ENCODE data around the gene MTRF1.
"Not testable (repeated sequence)": the region's sequence is repeated elsewhere in the genome, so short reads cannot be mapped to it uniquely, and the experiment has no call there.

MTRF1 gene

DNA sequence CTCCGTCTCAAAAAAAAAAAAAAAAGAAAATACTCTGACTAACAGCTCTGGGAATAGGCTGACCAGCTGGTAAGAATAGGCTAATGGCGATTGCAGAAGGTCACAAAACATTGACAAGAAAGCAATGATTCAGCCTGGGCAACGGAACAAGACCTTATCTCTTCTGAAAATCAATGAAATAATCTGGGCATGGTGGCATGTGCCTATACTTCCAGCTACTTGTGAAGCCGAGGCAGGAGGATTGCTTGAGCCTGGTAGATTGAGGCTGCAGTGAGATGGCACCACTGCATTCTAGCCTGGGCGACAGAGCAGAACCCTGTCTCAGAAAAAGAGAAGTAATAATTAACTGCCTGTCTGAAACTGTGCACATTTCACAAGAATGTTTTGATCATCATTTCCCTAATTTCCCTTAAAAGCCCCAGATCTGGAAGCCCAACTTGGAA, 18.8 kb upstream of the MTRF1 start:
- no peak for DNase-seq (ENCODE audit: low read depth)

DNA sequence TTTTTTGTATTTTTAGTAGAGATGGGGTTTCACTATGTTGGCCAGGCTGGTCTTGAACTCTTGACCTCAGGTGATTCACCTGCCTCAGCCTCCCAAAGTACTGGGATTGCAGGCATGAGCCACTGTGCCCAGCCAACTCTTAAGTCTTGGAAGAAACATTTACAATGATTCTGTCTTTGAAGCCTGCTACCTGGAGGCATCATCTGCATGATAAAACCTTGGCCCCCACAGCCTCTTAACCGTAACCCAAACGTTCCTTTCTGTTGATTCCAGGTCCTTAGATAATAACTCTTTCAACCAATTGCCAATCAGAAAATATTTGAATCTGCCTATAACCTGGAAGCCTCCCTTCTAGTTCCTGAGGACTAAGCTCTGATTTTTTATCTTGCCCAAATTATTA, 15.8 kb upstream of the MTRF1 start:
- DNase-seq (ENCODE audit: low read depth), result not testable (repeated sequence)

DNA sequence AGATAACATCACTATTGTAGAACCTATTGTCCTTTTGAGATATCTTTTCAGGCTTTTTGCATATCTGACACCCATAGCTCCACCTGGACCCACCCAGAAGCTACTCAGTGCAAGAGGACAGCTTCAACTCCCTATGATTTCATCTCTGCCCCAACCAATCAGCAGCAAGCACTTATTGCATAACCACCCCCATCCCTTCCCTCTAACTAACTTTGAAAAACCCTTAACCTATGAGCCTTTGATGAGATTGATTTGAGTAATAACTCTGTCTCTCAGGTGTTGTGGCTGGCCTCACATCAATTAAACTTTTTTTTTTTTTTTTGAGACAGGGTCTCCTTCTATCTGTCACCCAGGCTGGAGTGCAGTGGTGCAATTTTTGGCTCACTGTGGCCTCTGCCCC, 13.4 kb upstream of the MTRF1 start:
- DNase-seq (ENCODE audit: low read depth), result no peak

DNA sequence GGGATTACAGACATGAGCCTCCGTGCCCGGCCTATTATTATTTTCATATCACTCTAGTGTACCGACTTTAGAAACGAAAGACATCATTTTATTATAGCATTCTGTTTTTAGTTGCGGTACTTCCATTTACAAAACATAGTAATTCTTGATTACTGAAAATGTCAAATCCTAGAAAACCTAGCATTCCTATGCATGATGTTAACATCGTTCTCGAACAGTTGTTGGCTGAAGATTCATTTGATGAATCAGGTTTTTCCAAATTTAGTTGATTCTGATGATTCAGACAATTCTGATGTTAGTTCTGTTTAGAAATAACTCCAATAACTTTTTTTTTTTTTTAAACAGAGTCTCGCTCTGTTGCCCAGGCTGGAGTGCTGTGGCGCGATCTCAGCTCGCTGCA, 11.5 kb upstream of the MTRF1 start:
- no peak for DNase-seq (ENCODE audit: low read depth)

DNA sequence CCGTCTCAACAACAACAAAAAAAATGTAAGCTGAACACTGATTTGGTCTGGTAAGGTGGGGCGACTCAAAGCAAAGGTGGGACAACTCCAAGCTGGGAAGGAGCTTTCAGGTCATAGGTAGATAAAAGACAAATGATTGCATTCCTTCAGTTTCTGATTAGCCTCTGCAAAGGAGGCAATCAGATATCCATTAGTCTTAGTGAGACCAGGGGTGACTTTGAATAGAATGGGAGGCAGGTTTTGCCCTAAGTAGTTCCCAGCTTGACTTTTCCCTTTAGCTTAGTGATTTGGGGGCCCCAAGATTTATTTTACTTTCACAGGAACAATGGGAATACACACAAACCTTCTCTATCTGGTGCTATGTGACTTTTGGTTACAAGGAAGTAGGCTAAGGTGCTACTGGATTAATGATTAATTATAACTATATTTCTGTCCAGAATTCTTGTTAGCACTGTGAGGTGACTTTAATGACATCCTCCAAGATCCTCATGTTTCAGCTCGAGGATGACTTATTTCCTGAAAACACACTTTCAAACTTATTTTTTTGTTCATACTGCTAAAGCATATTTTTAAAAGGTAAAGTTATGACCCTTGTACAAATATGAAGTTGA, 10.6 kb upstream of the MTRF1 start:
- no peak for DNase-seq (ENCODE audit: low read depth)

DNA sequence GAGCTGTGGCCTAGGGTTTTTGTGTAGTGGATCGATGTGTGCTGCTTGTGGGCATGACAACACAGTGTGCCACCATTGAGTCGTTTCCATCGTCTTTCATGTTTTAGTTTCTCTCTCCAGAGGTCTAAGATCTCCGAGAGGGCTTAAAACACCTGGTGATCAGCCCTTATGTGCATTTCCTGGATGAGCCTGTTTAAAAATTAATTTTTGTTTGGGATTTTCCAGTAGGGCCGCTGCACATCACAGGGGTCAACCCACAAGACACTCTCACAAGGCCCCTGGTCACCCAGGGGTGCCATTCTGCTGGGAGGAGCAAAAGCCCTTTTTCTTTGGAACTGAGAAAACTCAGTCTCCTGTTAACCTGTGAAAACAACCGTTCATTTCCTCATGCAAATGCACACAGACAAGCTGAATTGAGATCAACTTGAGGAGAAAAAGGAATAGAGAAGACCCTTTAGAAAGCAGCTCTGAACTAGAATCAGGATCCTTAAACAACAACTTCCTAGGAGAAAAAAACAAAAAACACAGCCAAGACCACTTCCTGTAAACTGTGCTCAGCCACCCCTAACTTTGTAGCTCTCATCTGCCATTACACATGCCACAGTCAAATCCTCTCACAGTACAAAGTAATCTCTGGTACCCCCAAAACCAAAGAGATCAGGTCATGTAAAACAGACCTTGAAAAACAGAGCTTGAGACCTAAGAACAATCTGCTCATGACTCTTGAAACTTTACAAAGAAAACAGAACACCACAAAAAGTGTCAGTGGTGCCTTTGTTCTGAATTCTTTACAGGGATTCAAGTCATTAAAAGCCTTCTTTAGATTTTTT, 8.3 kb upstream of the MTRF1 start:
- no peak for DNase-seq (ENCODE audit: low read depth)

DNA sequence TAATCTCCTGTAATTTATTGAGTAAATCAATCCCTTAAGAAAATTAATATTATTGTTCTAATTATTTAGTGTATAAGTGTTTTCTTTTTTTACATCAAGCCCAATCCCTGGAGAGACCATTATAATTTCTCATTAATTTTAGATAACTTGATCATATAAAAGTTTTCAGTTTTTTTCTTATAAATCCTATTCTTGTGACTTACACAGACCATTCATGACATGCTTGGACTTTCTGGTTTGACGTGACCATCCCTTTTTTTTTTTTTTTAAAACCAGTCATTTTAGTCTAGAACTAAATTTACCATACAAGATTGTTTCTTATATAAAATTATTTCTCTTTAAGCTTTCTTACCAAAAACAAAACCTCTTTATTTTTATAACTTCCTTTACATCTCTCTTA, 5.4 kb upstream of the MTRF1 start:
- DNase-seq (ENCODE audit: low read depth), result no peak

DNA sequence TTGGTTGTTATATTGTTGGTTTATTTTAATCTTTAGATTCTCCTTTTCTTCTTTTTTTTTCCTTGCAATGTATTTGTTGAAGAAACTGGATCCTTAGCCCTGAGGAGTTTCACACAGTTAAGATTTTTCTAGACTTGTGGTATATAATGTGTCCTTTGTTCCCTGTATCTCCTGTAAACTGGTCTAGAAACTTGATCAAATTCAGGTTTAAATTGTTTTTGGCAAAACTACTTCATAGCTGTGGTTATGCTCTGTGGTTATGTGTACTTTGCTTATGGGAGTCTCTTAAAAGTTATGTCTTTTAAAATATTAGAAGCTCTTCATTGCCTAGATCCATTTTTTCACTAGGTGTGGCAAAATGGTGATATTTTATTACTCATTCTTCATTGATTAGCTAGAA, 3.7 kb upstream of the MTRF1 start:
- no peak for DNase-seq (ENCODE audit: low read depth)

DNA sequence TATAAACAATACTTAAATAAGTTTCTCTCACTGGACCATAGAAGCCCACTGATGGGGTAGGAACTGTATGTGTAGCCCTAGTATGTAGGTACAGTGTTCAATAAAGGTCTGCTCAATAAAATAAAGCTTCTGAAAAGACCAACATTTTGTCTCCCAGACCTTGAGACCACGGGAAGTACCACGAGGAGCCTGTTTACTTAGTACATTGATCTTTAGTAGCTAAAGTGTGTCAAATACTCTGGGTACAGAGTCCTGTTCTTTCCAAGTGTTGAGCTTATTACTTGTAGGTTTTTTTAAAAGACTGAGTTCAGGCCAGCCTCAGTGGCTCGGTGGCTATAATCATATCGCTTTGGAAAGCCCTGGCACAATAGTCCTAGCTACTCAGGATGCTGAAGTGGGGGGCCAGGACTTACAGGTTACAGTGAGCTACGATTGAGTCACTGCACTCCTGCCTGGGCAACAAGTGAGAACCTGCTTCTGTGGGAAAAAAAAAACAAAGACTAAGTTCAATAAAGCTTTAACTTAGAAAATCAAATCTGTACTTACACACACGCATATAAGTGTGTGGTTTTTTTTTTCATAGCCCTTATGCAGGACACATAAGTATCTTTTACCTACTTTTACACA, 3.4 kb downstream of the MTRF1 start:
- no peak for DNase-seq (ENCODE audit: low read depth)

DNA sequence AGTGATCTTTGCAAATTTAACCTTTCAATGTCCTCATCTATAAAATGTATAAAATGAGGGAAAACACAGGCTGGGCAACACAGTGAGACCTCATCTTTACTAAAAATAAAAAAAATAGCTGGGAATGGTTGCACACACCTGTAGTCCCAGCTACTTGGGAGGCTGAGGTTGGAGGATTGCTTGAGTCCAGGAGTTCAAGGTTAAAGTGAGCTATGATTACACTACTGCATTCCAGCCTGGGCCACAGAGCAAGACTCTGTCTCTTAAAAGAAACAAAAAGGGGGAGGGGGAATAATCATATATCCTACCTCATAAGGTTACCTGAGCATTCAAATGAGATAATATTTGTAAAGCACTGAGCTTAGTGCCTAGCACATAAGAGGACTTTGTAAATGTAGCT, 5.8 kb downstream of the MTRF1 start:
- no peak for DNase-seq (ENCODE audit: low read depth)

DNA sequence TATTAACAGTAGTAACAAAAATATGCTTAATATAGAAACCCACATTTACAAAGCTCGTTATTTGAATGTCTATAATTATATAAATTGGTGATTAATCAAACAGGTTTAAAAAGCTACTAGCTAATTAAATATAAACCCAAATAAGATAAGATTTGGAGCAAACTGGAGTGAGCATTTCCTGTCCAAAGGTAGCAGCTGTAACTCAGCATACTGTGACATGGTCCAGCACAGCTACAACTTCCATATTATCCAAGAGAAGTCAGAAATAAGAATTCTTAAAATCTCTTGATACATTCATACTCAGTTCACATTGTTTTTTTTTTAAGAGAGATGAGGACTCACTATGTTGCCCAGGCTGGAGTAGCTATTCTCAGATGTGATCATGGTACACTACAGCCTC, 8.5 kb downstream of the MTRF1 start:
- DNase-seq (ENCODE audit: low read depth), result no peak

DNA sequence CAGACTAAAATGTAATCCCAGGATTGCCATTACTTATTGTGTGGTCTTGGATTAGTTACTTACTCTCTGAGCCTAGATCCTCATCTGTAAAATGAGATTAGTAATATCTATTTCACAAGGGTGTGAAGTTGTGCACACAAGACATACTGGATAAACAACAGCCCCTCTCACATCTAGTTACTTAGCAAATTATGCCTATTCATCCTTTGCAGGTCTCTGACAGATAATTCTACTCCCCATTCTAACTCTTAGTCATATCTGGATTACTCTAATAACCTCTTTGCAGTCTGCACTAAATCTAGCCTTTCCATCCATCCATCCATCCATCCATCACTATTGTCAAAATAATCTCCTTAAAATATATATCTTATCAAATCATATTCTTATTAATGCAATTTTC, 12.4 kb downstream of the MTRF1 start:
- DNase-seq (ENCODE audit: low read depth), result no peak

DNA sequence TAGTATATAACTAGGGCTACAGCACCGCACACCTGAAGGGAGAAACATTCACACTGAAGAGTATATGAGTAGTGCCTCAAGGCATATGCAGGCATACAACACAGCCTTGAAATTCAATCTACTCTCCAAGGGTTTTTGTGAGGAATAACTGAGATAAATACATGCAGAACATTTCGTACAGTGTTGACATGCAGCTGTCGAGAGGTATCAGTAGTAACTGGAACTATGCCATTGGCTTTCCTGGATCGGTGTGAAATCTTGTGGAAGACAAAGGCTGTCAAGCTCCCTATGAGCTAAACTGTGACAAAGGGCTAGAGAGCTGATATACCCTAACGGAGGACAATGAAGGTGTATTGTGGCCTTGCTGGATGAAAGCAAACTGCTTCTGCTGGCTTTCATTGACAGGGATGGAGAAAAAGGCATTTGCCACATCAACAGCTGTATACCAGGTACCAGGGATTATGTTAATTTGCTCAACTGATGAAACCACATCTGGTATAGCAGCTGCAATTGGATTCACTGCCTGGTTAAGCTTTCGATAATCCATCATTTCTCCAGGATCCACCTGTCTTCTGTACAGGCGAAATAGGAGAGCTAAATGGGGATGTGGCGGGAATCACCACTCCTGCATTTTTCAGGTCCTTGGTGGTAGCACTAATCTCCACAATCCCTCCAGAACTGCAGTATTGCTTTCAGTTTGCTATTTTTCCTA, 16.3 kb downstream of the MTRF1 start:
- DNase-seq (ENCODE audit: low read depth), result no peak

DNA sequence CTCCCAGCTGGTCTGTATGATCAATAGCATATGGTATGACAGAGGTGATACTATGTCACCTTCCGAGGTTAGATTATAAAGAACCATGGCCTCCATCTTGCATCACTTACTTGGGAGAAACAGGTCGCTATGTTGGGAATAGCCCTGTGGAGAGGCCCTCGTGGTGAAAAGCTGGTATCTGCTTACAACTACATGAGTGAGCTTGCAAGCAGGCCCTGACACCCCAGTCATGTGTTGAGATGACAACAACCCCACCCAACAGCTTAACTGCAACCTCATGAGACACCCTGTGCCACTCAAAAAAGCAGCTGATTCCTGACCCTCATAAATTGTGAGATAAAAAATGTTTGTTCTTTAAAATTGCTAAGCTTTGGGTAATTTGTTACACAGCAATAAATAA, 18.8 kb downstream of the MTRF1 start:
- DNase-seq (ENCODE audit: low read depth), result no peak

DNA sequence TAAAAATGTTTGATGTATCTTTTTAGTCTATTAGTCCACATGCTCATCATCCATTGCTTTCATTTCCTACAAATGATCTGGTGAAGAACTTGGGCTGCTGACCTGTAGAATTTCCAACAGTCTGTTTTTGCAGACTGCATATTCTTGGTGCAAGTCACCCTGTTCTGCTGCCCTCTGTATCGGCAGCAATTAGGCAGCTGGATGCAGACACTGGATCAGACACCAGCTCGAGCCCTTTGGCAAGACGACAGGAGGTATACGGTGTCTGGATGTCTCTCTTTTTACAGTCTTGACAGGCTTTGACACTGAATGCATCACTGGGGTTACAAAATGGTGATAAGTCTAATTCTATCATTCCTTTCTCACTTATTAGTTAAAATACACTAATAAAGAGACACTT, 21.8 kb downstream of the MTRF1 start:
- no peak for DNase-seq (ENCODE audit: low read depth)

DNA sequence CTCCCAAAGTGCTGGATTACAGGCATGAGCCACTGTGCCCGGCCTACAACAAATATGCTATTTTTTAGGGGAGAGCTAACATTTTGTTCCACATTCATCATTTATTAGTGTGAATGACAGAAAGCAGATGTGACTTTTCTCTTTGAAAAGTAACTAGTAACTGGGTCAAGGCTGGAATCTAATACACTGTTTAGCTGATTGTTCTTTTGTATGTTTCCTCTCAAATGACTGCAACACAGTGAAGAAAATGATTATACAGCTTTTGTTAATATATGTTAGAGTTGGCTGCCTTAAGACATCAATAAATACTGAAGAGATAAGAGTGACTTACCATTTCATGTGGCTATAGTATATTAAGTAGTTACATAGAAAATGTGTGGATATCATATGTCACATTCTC, 27.0 kb downstream of the MTRF1 start:
- no peak for DNase-seq (ENCODE audit: low read depth)

DNA sequence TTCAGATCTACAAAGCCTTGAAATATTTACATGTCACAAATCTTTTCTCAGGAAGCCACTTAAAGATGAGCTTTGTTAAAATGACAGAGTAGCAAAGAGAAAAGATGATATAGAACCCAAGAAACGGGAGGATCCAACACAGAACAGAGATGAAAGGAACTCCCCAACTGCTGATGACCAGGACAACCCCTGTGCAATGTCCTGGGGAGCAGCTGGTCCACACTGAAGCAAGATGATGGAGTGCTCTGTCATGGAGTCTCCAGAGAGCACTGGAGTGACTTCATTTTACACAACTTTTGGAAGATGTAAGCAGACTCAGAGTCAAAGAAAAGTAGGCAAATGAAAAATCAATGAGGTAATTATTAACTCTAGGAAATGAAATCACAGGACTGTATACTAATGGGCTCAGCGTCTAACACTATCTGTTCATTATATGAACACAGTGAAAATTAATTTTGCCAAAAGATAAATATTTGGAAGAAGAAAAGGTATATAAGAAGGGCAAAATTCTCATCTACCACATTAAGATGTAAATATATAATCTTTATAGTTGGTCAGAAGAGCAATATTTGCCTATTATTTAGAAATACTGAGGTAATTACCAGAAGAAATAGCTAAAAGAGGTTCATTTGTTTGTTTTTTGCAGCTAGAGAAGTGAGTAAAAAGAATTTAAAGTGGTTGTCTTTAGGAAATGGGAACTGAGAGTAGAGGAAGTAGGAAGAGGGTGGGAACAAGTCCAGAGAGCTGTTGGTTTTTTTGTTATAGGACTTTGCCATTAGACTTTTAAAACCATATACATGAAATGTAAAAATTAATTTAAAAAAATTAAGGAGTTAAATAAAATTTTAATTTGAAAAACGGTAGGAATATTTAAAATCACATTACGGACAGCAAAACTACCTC, 30.5 kb downstream of the MTRF1 start:
- no peak for DNase-seq (ENCODE audit: low read depth)

DNA sequence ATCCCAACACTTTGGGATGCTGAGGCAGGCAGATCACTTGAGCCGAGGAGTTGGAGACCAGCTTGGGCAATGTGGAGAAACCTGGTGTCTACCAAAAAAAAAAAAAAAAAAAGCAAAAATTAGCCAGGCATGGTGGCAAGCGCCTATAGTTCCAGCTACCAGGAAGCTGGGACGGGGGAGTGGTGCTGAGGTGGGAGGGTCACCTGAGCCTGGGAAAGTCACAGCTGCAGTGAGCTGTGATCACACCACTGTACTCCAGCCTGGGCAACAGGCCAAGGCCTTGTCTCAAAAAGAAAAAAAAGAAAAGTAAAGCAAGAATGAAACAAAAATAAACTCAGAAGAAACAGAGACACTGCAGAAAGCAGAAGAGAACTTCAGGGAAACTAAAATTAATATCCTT, 31.6 kb downstream of the MTRF1 start:
- no peak for DNase-seq (ENCODE audit: low read depth)

DNA sequence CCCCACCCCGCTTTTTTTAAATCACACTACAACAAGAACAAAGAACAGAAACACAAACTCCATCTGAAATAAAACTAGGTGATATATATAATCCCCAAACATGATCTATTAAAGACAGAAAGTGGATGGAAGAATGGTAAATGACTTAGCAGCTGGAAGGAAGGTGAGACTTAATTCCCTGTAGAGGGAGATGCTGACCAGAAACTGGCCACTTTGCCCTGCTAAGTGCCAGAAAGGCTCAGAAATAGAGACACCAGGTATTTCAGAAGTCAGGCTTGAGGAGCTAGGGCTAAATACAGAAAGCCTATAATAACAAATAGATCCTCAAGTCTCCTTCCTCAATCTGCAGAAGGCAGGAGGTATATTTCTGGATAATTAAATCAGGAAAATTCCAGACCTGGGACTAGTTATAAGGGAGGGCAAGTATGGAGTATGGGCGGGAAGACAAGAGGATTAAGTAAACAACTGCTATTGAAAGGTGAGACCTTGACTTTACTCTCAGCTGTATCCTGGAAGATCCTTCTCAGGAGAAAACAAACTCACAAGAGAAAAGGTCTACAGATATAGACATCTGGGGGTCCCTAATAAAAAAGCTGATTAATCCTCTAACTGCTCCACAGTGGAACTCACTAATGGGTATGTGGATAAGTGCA, 32.2 kb downstream of the MTRF1 start:
- no peak for DNase-seq (ENCODE audit: low read depth)

DNA sequence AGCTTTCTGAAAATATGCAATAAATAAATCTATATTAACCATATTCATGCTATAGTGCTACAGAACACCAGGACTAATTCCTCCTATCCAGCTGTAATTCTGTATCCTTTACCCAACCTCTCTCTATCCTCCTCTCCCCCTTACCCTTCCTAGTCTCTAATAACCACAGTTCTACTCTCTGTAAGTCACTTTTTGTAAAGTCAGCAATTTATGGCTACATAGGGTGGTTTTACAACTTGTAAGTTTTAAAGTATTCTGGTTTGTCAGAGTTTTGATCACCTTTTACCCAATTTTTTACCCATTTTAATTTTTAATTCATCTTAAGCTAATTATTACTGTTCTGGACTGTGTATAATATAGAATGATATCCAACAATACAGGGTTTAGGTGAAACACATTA, 34.0 kb downstream of the MTRF1 start:
- no peak for DNase-seq (ENCODE audit: low read depth)
